Loucy (cell line): Measurements from ENCODE around the gene NXT1.

Source experiments
- H2AFZ ChIP-seq: fragments of 200-600 bp; sonication (generic); 2 replicates; pipeline ENCODE4 v1.6.0; 2016; ENCODE audit warnings: antibody characterized with exemption, mild to moderate bottlenecking, low read length, moderate library complexity
- H3F3A ChIP-seq: fragments of 200-600 bp; 2 replicates; pipeline ENCODE4 v1.6.0; 2016; ENCODE audit warnings: antibody characterized with exemption, low read depth, mild to moderate bottlenecking
- H3K27me3 ChIP-seq: fragments of 200-600 bp; sonication (generic); 2 replicates; pipeline ENCODE4 v1.6.1; 2014; ENCODE audit warnings: low read length, mild to moderate bottlenecking; ENCODE audit not compliant: insufficient read depth, poor library complexity, severe bottlenecking
- H3K36me3 ChIP-seq: fragments of 200-600 bp; sonication (generic); 2 replicates; pipeline ENCODE4 v1.6.1; 2016; ENCODE audit warnings: low read length; ENCODE audit not compliant: insufficient read depth
- H3K4me1 ChIP-seq: fragments of 200-600 bp; sonication (generic); 2 replicates; pipeline ENCODE4 v1.5.1; 2014; ENCODE audit warnings: low read length, mild to moderate bottlenecking; ENCODE audit not compliant: insufficient read depth, poor library complexity, severe bottlenecking
- H3K4me2 ChIP-seq: fragments of 200-600 bp; sonication (generic); 2 replicates; pipeline ENCODE4 v1.6.0; 2014; ENCODE audit warnings: antibody characterized with exemption, low read length, low read depth, mild to moderate bottlenecking; ENCODE audit not compliant: poor library complexity, severe bottlenecking
- H3K4me3 ChIP-seq: fragments of 200-600 bp; sonication (generic); 2 replicates; pipeline ENCODE4 v1.5.1; 2014; ENCODE audit warnings: low read length, mild to moderate bottlenecking, mixed read lengths; ENCODE audit not compliant: poor library complexity, severe bottlenecking
- H3K79me2 ChIP-seq: fragments of 200-600 bp; sonication (generic); 2 replicates; pipeline ENCODE4 v1.6.1; 2014; ENCODE audit warnings: low read length; ENCODE audit not compliant: insufficient read depth
- H3K9ac ChIP-seq: fragments of 200-600 bp; sonication (generic); 2 replicates; pipeline ENCODE4 v1.6.0; 2014; ENCODE audit warnings: mild to moderate bottlenecking, low read depth, low read length, moderate library complexity; ENCODE audit not compliant: poor library complexity, severe bottlenecking
- H3K9me2 ChIP-seq: fragments of 200-600 bp; sonication (generic); replicated peaks from 2 replicates; pipeline ENCODE4 v1.6.1; 2016; ENCODE audit warnings: low read depth, low read length, mixed read lengths
- H3K9me3 ChIP-seq: fragments of 200-600 bp; sonication (generic); 2 replicates; pipeline ENCODE4 v1.6.1; 2014; ENCODE audit warnings: mild to moderate bottlenecking, antibody characterized with exemption, low read length, low read depth; ENCODE audit not compliant: insufficient read depth
- H4K20me1 ChIP-seq: fragments of 200-600 bp; sonication (generic); 2 replicates; pipeline ENCODE4 v1.6.0; 2014; ENCODE audit warnings: antibody characterized with exemption, low read length, mild to moderate bottlenecking; ENCODE audit not compliant: insufficient read depth, poor library complexity, severe bottlenecking
- CTCF ChIP-seq: fragments of 200-600 bp; sonication (generic); conservative IDR thresholded peaks from 2 replicates; pipeline ENCODE4 v1.5.1; 2014; ENCODE audit warnings: mild to moderate bottlenecking, antibody characterized with exemption, low read length
- EZH2phosphoT487 ChIP-seq: fragments of 200-600 bp; IDR thresholded peaks from 2 replicates; pipeline ENCODE4 v1.6.1; 2018; ENCODE audit warnings: antibody characterized with exemption, mild to moderate bottlenecking, moderate library complexity, borderline replicate concordance

Gene NXT1

GRCh38 chr20:23335521-23335920 lies 15.1 kb upstream of the NXT1 start:
- Histone ChIP-seq H3F3A (no peaks in the 10 kb centered on the region), H3K9ac (no peak overlapping the region), H3K4me1 (peaks cover 3% of the 10 kb centered on the region), H3K9me3 (no peaks in the 10 kb centered on the region), H3K9me2 (no peaks in the 10 kb centered on the region), H2AFZ (no peak overlapping the region), H3K79me2 (no peaks in the 10 kb centered on the region), H3K4me3 (no peak overlapping the region), H3K27me3 (no peaks in the 10 kb centered on the region), H4K20me1 (no peaks in the 10 kb centered on the region), H3K36me3 (no peaks in the 10 kb centered on the region), H3K4me2 (no peak overlapping the region)
- no peak for TF ChIP-seq EZH2phosphoT487
- TF ChIP-seq CTCF = no peak

GRCh38 chr20:23336476-23336875 lies 14.1 kb upstream of the NXT1 start:
- Histone ChIP-seq H3K27me3 (no peaks in the 10 kb centered on the region), H3K9me3 (no peaks in the 10 kb centered on the region), H3K9me2 (no peaks in the 10 kb centered on the region), H4K20me1 (no peaks in the 10 kb centered on the region), H3K9ac (no peak overlapping the region), H3K4me1 (peaks cover 3% of the 10 kb centered on the region), H3K4me2 (no peak overlapping the region), H3K4me3 (no peak overlapping the region), H3F3A (no peaks in the 10 kb centered on the region), H3K79me2 (no peaks in the 10 kb centered on the region), H2AFZ (no peak overlapping the region), H3K36me3 (no peaks in the 10 kb centered on the region)
- no peak for TF ChIP-seq CTCF
- no peak for TF ChIP-seq EZH2phosphoT487

GRCh38 chr20:23337312-23337711 lies 13.3 kb upstream of the NXT1 start:
- Histone ChIP-seq H4K20me1 (no peaks in the 10 kb centered on the region), H2AFZ (no peak overlapping the region), H3K4me2 (no peak overlapping the region), H3K27me3 (no peaks in the 10 kb centered on the region), H3K9me3 (no peaks in the 10 kb centered on the region), H3K79me2 (no peaks in the 10 kb centered on the region), H3F3A (no peaks in the 10 kb centered on the region), H3K4me3 (no peak overlapping the region), H3K4me1 (peaks cover under 1% of the 10 kb centered on the region), H3K9ac (no peak overlapping the region), H3K36me3 (no peaks in the 10 kb centered on the region), H3K9me2 (no peaks in the 10 kb centered on the region)
- no peak for TF ChIP-seq EZH2phosphoT487
- TF ChIP-seq CTCF = no peak
